H9 (cell line): ENCODE measurements around the gene EBLN2. TPM values are rescaled to one million over a fixed set of nuclear protein-coding genes. Genes with fewer than 3 reads are reported as not detected.

Experiments used
- DNase-seq: peaks from one replicate; pipeline ENCODE4 v3.0.0-alpha.2; 2017
- H2AFZ ChIP-seq: one replicate; pipeline ENCODE4 v1.6.1; 2013; ENCODE audit warnings: mild to moderate bottlenecking, low read length, control low read depth, moderate library complexity
- H2AK5ac ChIP-seq: 2 replicates; pipeline ENCODE4 v1.6.1; 2013; ENCODE audit warnings: low read length, control low read depth, mixed read lengths; ENCODE audit not compliant: insufficient read length
- H2BK120ac ChIP-seq: one replicate; pipeline ENCODE4 v1.6.1; 2013; ENCODE audit warnings: low read depth, mild to moderate bottlenecking, low read length, control low read depth, inconsistent platforms; ENCODE audit not compliant: poor library complexity, severe bottlenecking
- H2BK12ac ChIP-seq: 2 replicates; pipeline ENCODE4 v1.6.1; 2013; ENCODE audit warnings: low read length, control low read depth, mixed read lengths, low read depth; ENCODE audit not compliant: insufficient read length
- H2BK15ac ChIP-seq: 2 replicates; pipeline ENCODE4 v1.6.1; 2013; ENCODE audit warnings: low read depth, low read length, control low read depth
- H2BK20ac ChIP-seq: one replicate; pipeline ENCODE4 v1.6.1; 2013; ENCODE audit warnings: low read depth, mild to moderate bottlenecking, low read length, control low read depth, inconsistent platforms; ENCODE audit not compliant: poor library complexity, severe bottlenecking
- H2BK5ac ChIP-seq: 2 replicates; pipeline ENCODE4 v1.6.1; 2013; ENCODE audit warnings: low read length, control low read depth, mixed read lengths; ENCODE audit not compliant: insufficient read length
- H3K14ac ChIP-seq: 2 replicates; pipeline ENCODE4 v1.6.1; 2013; ENCODE audit warnings: low read length, control low read depth; ENCODE audit not compliant: insufficient read depth
- H3K18ac ChIP-seq: 2 replicates; pipeline ENCODE4 v1.6.1; 2013; ENCODE audit warnings: low read depth, mild to moderate bottlenecking, mixed read lengths, low read length, control low read depth; ENCODE audit not compliant: insufficient read length
- H3K23ac ChIP-seq: 2 replicates; pipeline ENCODE4 v1.6.1; 2013; ENCODE audit warnings: low read length, control low read depth, mixed read lengths, low read depth; ENCODE audit not compliant: insufficient read length
- H3K23me2 ChIP-seq: 2 replicates; pipeline ENCODE4 v1.6.1; 2013; ENCODE audit warnings: low read depth, mild to moderate bottlenecking, mixed read lengths, low read length, control low read depth; ENCODE audit not compliant: insufficient read length, poor library complexity, severe bottlenecking
- H3K27ac ChIP-seq: 2 replicates; pipeline ENCODE4 v1.5.1; 2013; ENCODE audit warnings: low read length, control low read depth, mixed read lengths, low read depth; ENCODE audit not compliant: insufficient read length
- H3K27me3 ChIP-seq: 2 replicates; pipeline ENCODE4 v1.6.1; 2013; ENCODE audit warnings: low read length, control low read depth, inconsistent platforms; ENCODE audit not compliant: insufficient read depth
- H3K4ac ChIP-seq: 2 replicates; pipeline ENCODE4 v1.6.1; 2013; ENCODE audit warnings: low read depth, mild to moderate bottlenecking, control low read depth, inconsistent platforms, low read length, moderate library complexity
- H3K4me1 ChIP-seq: 2 replicates; pipeline ENCODE4 v1.6.1; 2013; ENCODE audit warnings: low read length, control low read depth, inconsistent platforms; ENCODE audit not compliant: insufficient read depth
- H3K4me2 ChIP-seq: 2 replicates; pipeline ENCODE4 v1.6.1; 2013; ENCODE audit warnings: low read length, control low read depth, mixed read lengths; ENCODE audit not compliant: insufficient read length, insufficient read depth
- H3K56ac ChIP-seq: 2 replicates; pipeline ENCODE4 v1.6.1; 2013; ENCODE audit warnings: low read depth, mild to moderate bottlenecking, mixed read lengths, low read length, control low read depth; ENCODE audit not compliant: insufficient read length
- H3K79me1 ChIP-seq: 2 replicates; pipeline ENCODE4 v1.6.1; 2013; ENCODE audit warnings: low read depth, mild to moderate bottlenecking, moderate library complexity, low read length, control low read depth, inconsistent platforms; ENCODE audit not compliant: insufficient read depth, poor library complexity, severe bottlenecking
- H3K79me2 ChIP-seq: 2 replicates; pipeline ENCODE4 v1.6.1; 2013; ENCODE audit warnings: low read length, control low read depth, inconsistent platforms; ENCODE audit not compliant: insufficient read depth
- H3K9ac ChIP-seq: 2 replicates; pipeline ENCODE4 v1.6.1; 2013; ENCODE audit warnings: low read length, control low read depth, mixed read lengths; ENCODE audit not compliant: insufficient read length; ENCODE audit errors: extremely low read depth
- H3K9me3 ChIP-seq: one replicate; pipeline ENCODE4 v1.6.1; 2013; ENCODE audit warnings: low read depth, low read length, inconsistent platforms; ENCODE audit not compliant: control insufficient read depth
- H3T11ph ChIP-seq: one replicate; pipeline ENCODE4 v1.6.1; 2013; ENCODE audit warnings: mild to moderate bottlenecking, low read length, control low read depth, inconsistent platforms
- H4K20me1 ChIP-seq: one replicate; pipeline ENCODE4 v1.6.1; 2013; ENCODE audit not compliant: control insufficient read depth, insufficient read length, insufficient read depth
- H4K5ac ChIP-seq: 2 replicates; pipeline ENCODE4 v1.6.1; 2013; ENCODE audit warnings: low read depth, mild to moderate bottlenecking, mixed read lengths, low read length, control low read depth; ENCODE audit not compliant: insufficient read length
- H4K8ac ChIP-seq: replicated peaks from 2 replicates; pipeline ENCODE4 v1.6.1; 2013; ENCODE audit warnings: low read length, control low read depth, mixed read lengths, low read depth; ENCODE audit not compliant: insufficient read length
- H4K91ac ChIP-seq: 2 replicates; pipeline ENCODE4 v1.6.1; 2013; ENCODE audit warnings: low read depth, mild to moderate bottlenecking, moderate library complexity, mixed read lengths, low read length, control low read depth; ENCODE audit not compliant: insufficient read length
- H3K27ac Mint-ChIP-seq, 3 experiments: 2 replicates in 2 of 3; 3 replicates in 1 of 3; pipeline ENCODE4 v1.8.0; 2020 to 2021; ENCODE audit warnings: mixed read lengths in 3 of 3, mild to moderate bottlenecking in 1 of 3, moderate library complexity in 1 of 3
- H3K27me3 Mint-ChIP-seq: 2 replicates; pipeline ENCODE4 v1.8.0; 2021; ENCODE audit warnings: low read depth, mild to moderate bottlenecking, moderate library complexity, mixed read lengths
- H3K36me3 Mint-ChIP-seq, 3 experiments: 2 replicates in 2 of 3; 3 replicates in 1 of 3; pipeline ENCODE4 v1.8.0; 2020 to 2021; ENCODE audit warnings: low read depth in 3 of 3, mixed read lengths in 3 of 3; ENCODE audit not compliant: insufficient read depth in 1 of 3
- H3K4me1 Mint-ChIP-seq, 2 experiments: 2 replicates each; pipeline ENCODE4 v1.8.0; 2020; ENCODE audit warnings: mixed read lengths in 2 of 2
- H3K4me3 Mint-ChIP-seq, 2 experiments: 2 replicates in 1 of 2; 3 replicates in 1 of 2; pipeline ENCODE4 v1.8.0; 2020 to 2021; ENCODE audit warnings: mild to moderate bottlenecking in 2 of 2, mixed read lengths in 2 of 2, moderate library complexity in 1 of 2
- H3K9me3 Mint-ChIP-seq, 2 experiments: 2 replicates in 1 of 2; 3 replicates in 1 of 2; pipeline ENCODE4 v1.8.0; 2020; ENCODE audit warnings: mild to moderate bottlenecking in 2 of 2, mixed read lengths in 2 of 2, moderate library complexity in 1 of 2
- WGBS: extraction: QIAGEN DNeasy Blood & Tissue Kit; methylation state at CpG from one replicate; pipeline ENCODE4 v1.1.7; 2013; ENCODE audit warnings: missing lambda C conversion rate, low lambda C conversion rate, mixed read lengths; ENCODE audit not compliant: insufficient read length; ENCODE audit errors: extremely low coverage; 5-methylcytosine and 5-hydroxymethylcytosine counted together
- total RNA-seq: library from RNA; stranded (reverse); gene quantifications from 2 replicates; pipeline ENCODE4 v1.2.1, GENCODE V29; 2021
- TF ChIP-seq, protein P1 (sequence below): fragments of 200-600 bp; sonication (generic); conservative IDR thresholded peaks from 3 replicates; pipeline ENCODE4 v1.8.0; 2021; ENCODE audit warnings: antibody characterized with exemption, mild to moderate bottlenecking

EBLN2 gene
- total RNA-seq, 1 experiment from 2014 or later = 6.1 TPM

- no peak overlapping the region for H2BK15ac ChIP-seq
- H3K9ac ChIP-seq = no peak overlapping the region
- no peak for DNase-seq
- Mint-ChIP-seq H3K4me1 (peaks cover 6 to 13% of the 10 kb centered on the region in 2 experiments), H3K36me3 (peaks cover 6 to 21% (median 21%) of the 10 kb centered on the region in 3 experiments; a peak in 6 of 7 replicates), H3K9me3 (no peaks in the 10 kb centered on the region), H3K27me3 (no peaks in the 10 kb centered on the region), H3K4me3 (no peak overlapping the region), H3K27ac (0 out of 7 replicates have a peak overlapping the region, but pooled peaks of 1 of the 3 experiments have one; percentile 30)
- no peak overlapping the region for H3K27ac ChIP-seq
- no peak overlapping the region for H2BK120ac ChIP-seq
- H4K91ac ChIP-seq = no peak overlapping the region
- no peaks in the 10 kb centered on the region for H4K20me1 ChIP-seq
- no peak overlapping the region for H2BK5ac ChIP-seq
- no peak overlapping the region for H3K4ac ChIP-seq
- no peak overlapping the region for H2BK12ac ChIP-seq
- no peak overlapping the region for H2AK5ac ChIP-seq
- H3K79me2 ChIP-seq = peaks cover 3% of the 10 kb centered on the region; the same call in 1 of the 2 replicates
- no peak overlapping the region for H2AFZ ChIP-seq
- no peak overlapping the region for H3K56ac ChIP-seq
- no peak overlapping the region for H3K4me2 ChIP-seq
- H3K23me2 ChIP-seq = no peaks in the 10 kb centered on the region
- H4K5ac ChIP-seq = no peak overlapping the region
- H2BK20ac ChIP-seq = no peak overlapping the region
- WGBS = no CpG with 5 or more reads among the region's 5 CpGs
- no peak overlapping the region for H3K18ac ChIP-seq
- H4K8ac ChIP-seq = no peak overlapping the region
- no peaks in the 10 kb centered on the region for H3K27me3 ChIP-seq
- no peaks in the 10 kb centered on the region for H3K4me1 ChIP-seq
- H3K14ac ChIP-seq = no peak overlapping the region
- no peaks in the 10 kb centered on the region for H3K9me3 ChIP-seq
- TF ChIP-seq, protein P1, sequence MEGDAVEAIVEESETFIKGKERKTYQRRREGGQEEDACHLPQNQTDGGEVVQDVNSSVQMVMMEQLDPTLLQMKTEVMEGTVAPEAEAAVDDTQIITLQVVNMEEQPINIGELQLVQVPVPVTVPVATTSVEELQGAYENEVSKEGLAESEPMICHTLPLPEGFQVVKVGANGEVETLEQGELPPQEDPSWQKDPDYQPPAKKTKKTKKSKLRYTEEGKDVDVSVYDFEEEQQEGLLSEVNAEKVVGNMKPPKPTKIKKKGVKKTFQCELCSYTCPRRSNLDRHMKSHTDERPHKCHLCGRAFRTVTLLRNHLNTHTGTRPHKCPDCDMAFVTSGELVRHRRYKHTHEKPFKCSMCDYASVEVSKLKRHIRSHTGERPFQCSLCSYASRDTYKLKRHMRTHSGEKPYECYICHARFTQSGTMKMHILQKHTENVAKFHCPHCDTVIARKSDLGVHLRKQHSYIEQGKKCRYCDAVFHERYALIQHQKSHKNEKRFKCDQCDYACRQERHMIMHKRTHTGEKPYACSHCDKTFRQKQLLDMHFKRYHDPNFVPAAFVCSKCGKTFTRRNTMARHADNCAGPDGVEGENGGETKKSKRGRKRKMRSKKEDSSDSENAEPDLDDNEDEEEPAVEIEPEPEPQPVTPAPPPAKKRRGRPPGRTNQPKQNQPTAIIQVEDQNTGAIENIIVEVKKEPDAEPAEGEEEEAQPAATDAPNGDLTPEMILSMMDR = peak; percentile 60
- H3K79me1 ChIP-seq = peaks cover 2% of the 10 kb centered on the region
- no peak overlapping the region for H3K23ac ChIP-seq
- H3T11ph ChIP-seq = no peak overlapping the region
These were observed 5.2 kb upstream of the EBLN2 start for GRCh38 chr3:73056014-73056844.
